SU-DHL-6 (cell line): ENCODE measurements around the gene DENND5B.
"Not testable (repeated sequence)": the region's sequence is repeated elsewhere in the genome, so short reads cannot be mapped to it uniquely, and the experiment has no call there.

Experiments
- CTCF ChIP-seq: fragments of 200-600 bp; sonication (generic); IDR thresholded peaks from one replicate; pipeline ENCODE4 v1.5.1; 2017; ENCODE audit warnings: antibody characterized with exemption, mild to moderate bottlenecking, low read length, moderate library complexity; ENCODE audit not compliant: insufficient read depth, poor library complexity, severe bottlenecking
- EZH2phosphoT487 ChIP-seq: fragments of 200-600 bp; sonication (generic), shearing (Covaris generic); conservative IDR thresholded peaks from 2 replicates; pipeline ENCODE4 v1.6.1; 2018; ENCODE audit warnings: mild to moderate bottlenecking, antibody characterized with exemption, low read length, moderate library complexity, mixed read lengths

GRCh38 chr12:31550590-31550989 is 40.3 kb downstream of the DENND5B start:
- not testable (repeated sequence) for TF ChIP-seq CTCF, EZH2phosphoT487
